SKM-1 treated with dmso at 0.1 percent for 144 hours (cell line): ENCODE results near the gene LOX.

Source experiments
- DNase-seq: peaks from one replicate; lab custom pipeline; 2025; ENCODE audit not compliant: unreplicated experiment; lab: John Stamatoyannopoulos, UW

LOX gene

DNA sequence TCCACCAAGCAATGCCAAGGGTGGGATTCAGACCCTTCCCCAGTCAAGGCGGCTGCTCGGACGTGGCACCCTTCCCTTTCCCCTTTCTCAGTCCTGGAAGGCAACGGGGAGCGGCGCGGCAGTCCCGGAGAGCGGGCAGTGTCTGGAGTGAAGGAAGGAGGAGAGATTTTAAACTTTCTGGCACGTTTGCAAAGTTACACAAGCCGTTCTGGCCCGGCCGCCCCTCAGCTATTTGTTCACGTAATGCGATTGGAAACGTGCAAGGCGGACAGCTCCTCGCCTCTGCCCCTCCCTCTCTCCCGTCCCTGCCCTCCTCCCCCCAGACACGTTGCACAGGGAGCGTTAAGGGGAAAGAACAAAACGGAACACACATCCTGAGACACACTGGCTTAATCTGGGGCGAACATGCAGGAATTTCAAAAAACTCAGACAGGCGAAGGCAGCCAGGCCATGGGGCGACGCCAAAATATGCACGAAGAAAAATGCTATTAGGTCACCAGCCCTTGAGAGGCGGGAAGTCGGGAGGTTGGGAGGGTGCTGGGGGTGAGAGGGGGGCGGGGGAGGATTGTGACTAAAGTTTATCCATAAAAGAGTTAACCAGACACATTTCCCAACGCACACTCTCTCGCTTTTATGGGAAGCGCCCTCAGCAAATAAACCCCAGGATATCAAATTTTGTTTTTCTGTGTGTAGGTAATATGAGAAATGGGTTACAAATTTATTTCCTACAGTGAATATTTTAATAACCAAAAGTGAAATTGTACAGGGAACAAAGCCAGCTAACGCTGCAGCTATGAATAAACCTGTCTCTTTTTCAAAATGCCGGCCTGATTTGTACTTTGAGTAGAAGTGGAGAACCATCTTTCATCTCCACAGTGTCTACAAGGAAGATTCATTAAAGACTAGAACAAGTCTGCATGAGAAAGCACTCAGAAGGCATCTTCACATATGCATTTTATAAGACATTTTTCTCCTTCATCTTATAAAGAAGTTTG, at the start of gene LOX:
Gene LOX (minus strand): TSS at position 144 of the 995 bp plus-strand sequence. CDS start 274 bp downstream, outside the sequence.
- DNase-seq: no peak

DNA sequence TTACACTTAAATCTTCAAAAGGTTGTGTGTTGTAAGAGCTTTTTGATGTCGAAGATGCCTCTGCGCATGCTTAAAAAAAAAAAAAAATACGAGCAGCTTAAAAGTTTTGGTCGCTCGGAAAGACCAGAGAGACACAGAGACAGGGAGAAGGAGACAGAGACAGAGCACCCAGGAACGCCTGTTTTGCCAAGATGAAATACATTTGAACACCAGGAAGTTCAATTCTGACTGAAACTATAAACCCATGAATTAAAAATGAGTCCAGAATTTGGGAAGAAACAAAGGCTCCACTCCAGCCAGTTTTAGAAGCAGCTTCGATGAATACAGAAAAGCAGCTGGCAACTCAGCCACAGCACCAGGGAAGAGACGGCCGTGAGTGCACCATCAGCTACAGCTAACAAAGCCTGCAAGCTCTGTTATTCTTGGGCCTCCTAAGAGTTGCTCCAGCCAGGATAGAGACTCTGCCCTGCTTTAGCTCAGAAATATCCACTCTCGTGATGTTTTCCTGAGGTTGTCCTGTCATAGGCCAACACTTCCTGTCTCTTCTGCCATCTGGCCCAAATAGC, 48.8 kb upstream of the LOX start:
- no peak for DNase-seq

DNA sequence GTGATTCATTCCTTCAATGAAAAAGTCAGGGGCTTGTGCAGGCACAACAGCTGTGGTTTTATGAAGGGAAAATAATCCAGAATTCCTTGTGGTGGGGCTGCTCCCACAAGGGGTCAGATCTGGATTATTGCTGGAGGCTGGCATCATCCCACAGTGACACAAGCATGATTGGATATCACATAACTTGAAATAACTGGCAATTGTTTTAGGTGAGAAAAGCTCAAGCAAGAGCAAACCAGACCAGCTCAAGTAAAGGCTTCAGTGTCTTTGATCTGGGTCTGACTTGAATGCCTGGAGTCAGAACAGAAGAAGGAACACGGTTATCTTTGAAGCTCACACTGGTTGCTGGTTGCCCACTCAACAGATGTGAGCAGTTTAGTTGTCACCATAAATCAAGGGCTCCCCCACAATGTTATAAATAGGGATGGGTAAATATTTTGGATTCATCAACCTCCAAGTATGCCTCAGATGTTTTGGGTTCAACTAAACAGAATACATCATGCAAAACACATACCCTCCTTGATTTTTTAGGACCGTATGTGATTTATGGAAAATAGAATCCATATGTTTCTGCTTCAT, 48.2 kb upstream of the LOX start:
- no peak for DNase-seq

GRCh38 chr5:122124766-122125165, 46.7 kb upstream of the LOX start:
- no peak for DNase-seq

DNA sequence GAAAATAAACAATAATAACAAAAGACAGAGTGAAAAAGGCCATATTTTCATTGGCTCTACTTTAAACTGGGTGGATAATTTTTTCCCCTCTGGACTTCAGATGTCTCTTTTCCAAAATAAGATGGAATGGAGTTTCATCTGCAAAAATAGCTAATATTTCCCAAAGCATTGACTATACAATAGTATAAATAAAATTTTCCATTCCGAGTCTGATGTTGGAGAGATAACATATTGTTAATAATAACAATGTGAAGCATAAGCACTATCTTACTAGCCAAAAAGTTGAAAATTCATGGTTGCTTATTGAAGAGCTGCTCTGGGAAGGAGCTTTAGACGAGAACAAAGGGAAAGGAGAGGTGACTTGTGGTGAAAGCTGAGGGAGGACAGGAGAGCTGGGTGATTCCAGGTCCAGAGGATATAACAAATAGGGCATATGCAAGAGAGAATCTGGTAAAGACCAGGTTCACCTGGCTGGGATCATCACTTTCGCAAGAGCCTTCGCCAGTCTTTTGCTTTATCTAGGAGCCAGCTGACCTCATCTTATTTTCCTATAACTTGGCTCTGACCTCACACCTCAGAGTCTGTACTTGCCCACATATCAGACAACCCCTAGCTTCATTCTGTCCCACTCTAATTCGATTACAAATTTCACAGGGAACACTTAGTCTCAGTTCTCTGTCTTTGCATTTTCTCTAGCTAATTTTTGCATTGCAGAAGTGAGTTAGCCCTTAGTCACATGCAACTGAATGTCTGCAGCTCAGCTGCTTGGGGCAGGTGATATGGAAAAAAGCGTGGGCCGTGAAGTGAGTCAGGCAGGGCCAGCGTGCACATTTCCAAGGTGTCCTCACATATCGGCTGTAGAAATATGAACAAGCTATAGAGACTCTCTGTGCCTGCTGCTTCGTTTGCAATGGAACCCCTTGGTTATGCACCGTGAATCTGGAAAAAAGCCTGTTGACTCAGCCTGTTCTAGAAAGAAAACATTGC, 43.7 kb upstream of the LOX start:
- DNase-seq: no peak

DNA sequence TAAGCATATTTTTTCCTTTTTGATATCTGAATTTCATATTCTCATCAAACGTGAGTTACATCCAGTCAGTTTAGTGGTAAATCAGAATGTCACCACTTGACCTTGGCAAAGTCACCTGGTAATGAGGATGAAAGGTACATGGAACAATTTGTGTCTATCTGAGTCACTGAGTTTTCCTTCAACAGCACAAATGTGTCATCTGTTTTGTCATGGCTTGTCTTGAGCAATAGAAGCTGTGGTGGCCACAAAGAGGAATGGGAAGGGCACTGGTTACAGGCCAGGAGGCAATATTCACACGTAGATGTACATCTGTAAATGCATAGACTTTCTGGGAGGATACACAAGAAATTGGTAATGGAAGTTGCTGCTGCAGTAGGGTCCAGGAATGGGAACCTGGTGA, 42.9 kb upstream of the LOX start:
- peak; percentile 50 for DNase-seq

DNA sequence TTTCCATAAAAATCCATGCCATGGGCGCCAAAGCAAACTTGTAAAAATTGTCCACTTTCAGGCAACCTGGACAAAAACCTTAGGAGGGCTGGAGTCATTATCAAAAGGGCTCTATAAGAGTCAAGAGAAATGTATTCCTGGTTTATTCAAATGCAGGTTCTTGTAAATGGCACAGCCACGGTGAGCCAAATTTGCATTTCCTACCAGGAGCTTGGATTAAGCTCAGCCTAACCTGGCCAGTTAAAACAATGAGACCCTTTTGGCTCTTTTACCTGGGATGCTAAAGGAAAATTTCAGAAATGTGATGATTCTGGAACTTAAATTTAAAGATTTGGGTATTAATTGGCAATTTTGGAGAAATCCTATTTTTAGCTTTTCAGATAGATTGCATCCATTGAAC, 42.4 kb upstream of the LOX start:
- no peak for DNase-seq

- DNase-seq: no peak
Measured at GRCh38 chr5:122119205-122119604, 41.1 kb upstream of the LOX start.

- no peak for DNase-seq
Measured at GRCh38 chr5:122118356-122118948, 40.4 kb upstream of the LOX start.

DNA sequence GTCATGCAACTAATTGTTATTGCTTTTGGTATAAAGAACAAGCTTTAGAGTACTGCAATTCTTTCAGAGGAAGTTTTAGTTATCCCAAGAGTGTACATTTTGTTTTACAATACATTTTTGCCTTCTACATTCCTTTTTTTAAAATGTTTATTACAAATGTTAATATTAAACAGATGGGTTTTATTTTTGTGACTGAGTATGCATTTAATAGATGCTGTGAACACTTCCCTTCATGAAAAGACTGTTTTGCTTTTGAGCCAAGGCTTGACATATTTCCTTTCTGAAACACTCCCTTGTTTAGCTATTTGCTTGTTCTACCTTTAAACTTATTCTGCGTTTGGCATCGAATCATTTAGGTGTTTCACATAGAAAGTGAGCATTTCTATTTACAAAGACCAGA, 36.4 kb upstream of the LOX start:
- DNase-seq: no peak

DNA sequence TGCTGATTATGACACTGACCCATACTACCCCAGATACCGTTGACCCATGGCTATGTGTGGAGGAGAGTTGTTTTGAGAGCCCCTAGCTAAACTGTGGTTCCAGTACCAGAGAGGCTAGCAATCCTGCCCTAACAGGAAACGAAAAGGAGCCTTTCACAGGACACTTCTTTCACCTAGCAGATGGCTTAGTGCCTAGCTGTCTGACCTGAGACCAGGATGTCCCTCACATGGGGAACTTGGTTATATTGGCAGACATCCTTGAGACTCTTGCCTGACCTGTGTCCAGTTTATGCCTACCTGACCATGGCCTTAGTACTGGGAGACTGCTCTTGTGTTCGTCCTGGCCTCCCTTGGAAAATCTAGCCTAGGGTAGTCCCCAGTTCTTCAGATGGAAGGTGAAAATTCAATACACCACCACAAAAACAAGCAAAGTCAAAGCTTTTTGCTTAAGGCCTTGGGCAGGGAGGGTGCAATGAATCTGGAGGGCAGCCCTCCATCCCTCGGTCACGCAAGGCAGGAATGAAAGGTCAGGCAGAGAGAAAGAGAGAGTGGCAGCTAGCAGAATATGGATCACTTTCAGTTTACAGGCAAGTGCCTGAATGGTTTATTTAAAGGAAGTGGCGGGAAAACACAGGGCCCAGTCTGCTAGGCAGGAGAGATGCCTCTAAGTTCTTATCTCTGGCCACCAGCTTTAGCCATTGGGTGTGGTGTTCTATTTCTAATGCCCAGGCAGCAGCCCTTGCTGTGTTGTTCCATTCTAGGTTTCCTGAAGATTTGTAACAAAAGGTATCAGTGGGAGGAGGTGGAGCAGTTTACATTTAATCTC, 34.9 kb upstream of the LOX start:
- DNase-seq: no peak

DNA sequence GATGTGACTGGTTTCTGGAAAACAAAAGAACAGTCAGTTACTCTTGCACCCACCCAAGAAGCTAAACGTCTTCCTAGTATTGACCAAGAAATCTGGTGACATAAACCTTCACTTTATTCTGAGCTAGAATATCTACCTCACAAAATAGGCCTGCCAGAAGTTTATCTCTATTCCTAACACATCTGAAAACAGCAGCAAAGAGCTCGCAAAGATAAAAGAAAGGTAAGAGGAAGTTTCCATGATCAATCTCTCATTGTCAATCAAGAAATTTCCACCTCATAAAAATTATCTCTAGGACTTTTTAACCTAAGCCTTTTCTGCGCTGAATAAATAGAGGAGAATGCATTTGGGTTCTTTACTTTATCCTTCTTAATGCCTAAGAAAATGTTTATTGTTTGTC, 34.0 kb upstream of the LOX start:
- no peak for DNase-seq

GRCh38 chr5:122111460-122111859, 33.4 kb upstream of the LOX start:
- DNase-seq: no peak

- DNase-seq: no peak
Measured at GRCh38 chr5:122110987-122111386, 32.9 kb upstream of the LOX start.

GRCh38 chr5:122107016-122107415, 29.0 kb upstream of the LOX start:
- no peak for DNase-seq

- no peak for DNase-seq
Measured at GRCh38 chr5:122105909-122106308, 27.9 kb upstream of the LOX start.

DNA sequence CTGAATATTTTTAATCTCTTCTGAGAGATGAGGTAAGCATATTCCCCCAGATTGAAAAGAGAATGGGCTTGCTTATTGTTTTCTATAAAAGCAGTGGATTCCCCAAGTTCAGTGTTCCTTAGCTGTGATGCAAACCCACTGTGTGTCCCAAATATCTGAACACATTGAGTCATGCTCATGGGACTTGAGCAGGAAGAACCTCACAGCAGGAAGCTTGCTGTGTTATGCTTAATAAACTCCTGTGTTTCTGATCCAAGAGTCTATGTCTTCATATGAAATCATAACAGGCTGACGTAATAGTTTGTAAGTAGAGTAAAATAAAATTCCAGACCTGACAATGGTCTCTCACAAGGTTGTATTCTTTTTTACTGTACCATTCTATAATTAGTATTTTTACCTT, 24.8 kb upstream of the LOX start:
- DNase-seq: no peak

GRCh38 chr5:122101636-122102285, 23.7 kb upstream of the LOX start:
- peak; percentile 18 for DNase-seq
